ENCODE data around the gene SARDH.

DNA sequence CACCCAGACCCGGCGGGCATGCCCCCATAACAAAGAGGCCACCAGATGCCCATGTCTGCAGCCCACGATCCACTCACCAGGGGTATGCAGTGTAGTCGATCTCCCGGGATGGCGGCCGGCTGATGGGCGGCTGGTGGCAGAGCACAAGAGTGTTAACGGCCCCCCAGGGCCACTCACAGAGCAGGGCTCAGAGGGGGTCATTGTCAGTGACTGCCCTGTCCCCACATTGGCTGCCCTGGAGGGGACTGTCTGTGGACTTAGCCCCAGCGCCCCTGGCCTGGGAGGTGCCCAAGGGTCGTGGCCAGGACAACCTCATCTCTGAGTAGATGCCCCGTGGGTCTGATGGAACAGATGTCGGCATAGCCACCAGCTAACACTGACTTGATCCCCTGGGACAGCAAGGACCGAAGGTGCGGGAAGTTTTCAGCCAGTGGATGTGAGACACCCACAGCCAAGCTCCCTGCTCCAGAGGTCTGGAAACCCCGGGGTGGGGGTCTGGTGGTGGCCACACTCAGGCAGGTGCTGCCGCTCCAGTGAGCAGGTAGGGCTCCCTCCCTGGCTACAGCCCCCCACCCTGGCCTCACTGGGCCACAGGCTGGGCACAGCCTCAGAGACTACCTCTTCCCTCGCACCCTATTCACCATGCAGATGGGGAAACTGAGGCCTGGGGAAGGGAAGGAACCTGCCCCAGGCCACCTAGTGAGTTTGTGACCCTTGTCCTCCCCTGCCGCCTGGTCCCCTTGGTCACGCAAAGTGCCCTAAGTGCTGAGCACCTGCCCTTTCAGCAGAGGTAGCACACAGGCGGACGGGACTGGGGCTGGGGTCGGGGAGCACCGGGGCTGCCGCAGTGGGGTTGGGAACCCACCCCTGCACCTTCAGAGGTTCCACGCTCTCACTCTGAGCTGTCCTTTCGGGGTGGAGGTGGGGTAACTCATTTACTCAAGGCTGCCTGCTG, 38.1 kb upstream of the SARDH start:
- TF ChIP-seq POLR2A (IDR thresholded peaks at IDR 0.05; ENCODE audit: low read depth, low read length) (no peak), POLR2AphosphoS5 (IDR thresholded peaks at IDR 0.05; ENCODE audit: low read depth, low read length) (no peak; the same call in 1 of the 2 replicates)
